SH-SY5Y (cell line): ENCODE measurements around the gene PPP6R1.

Experiments used
- GATA2 ChIP-seq: IDR thresholded peaks from 2 replicates; pipeline ENCODE4 v1.6.1; 2011; ENCODE audit warnings: mild to moderate bottlenecking, low read depth, low read length
- GATA3 ChIP-seq: IDR thresholded peaks from 2 replicates; pipeline ENCODE4 v1.6.1; 2011; ENCODE audit warnings: low read depth, mild to moderate bottlenecking, low read length, moderate library complexity

GRCh38 chr19:55244004-55244680, 14.7 kb downstream of the PPP6R1 start:
- TF ChIP-seq GATA2 (no peak), GATA3 (no peak)
